Measurements from ENCODE around the gene ZNF219. TPM values are rescaled to one million over a fixed set of nuclear protein-coding genes. Genes with fewer than 3 reads are reported as not detected.

The ZNF219 gene
- total and polyA plus RNA-seq, 10 of the 15 experiments (the other 5 are each of a cell fraction or from before 2014, with no cell fraction given), result 0.16 to 6.4 (median 1.9) TPM

DNA sequence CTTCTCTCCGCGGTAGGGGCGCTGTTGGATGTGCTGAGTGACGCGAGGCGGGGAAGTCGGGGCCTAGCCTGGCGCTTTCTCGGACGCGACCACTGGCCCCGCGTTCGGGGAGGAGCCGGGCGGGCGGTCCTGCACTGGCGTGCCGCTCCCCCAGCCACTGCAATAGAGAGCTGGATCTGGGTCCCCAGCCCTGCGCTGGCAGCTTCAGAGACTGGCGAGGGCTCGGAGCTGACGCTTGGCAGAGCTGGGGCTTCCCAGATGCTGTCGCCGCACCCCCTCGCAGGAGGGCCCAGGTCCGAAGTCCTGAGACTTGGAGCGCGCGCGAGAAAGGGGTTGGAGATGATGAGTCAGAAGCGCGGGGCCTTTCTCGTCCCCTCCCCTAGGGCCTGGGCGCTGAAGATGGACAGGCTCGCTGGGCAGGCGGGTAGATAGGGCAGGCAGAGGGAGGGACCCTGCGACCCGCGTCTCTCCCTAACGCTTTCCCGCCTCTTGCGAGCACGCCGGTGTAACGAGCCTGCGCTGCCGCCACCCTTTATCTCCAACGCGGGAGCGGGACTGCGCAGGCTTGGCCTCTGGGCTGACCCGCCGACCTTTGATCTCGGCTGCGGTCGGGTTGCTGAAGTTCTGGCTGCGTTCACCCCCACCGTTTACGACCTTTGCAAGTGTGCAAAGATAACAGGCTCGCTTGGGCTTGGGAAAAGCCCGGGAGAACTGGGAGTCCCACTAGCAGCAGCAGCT, 5.4 kb upstream of the ZNF219 start (continued):
- TF ChIP-seq PML (IDR thresholded peaks at IDR 0.05; ENCODE audit: low read length) (peak; percentile 84; the same call in 1 of the 2 replicates), ZNF207 (IDR thresholded peaks at IDR 0.05; ENCODE audit: borderline replicate concordance) (peak; percentile 100), TCF7 (IDR thresholded peaks at IDR 0.05; ENCODE audit: borderline replicate concordance) (peak; percentile 10; the same call in 1 of the 2 replicates), CHD1 (IDR thresholded peaks at IDR 0.05; ENCODE audit: low read depth, low read length) (peak; percentile 99), RUNX3 (IDR thresholded peaks at IDR 0.05; ENCODE audit: low read length) (peak; percentile 33), IKZF1 (conservative IDR thresholded peaks at IDR 0.05) (peak; percentile 90), SMAD5 (IDR thresholded peaks at IDR 0.05; ENCODE audit: low read depth) (peak; percentile 87), ASH2L (IDR thresholded peaks at IDR 0.05; ENCODE audit: borderline replicate concordance, low read depth) (peak; percentile 89; the same call in 1 of the 2 replicates), CBFB (IDR thresholded peaks at IDR 0.05; ENCODE audit: low read depth) (peak; percentile 89), ZNF384 (IDR thresholded peaks at IDR 0.05; ENCODE audit: borderline replicate concordance, low read depth, low read length) (no peak), RFX5 (IDR thresholded peaks at IDR 0.05; ENCODE audit: low read depth, low read length) (0 out of 2 replicates have a peak, but pooled peaks have one; percentile 31), JUND (IDR thresholded peaks at IDR 0.05; ENCODE audit: low read depth, low read length) (peak; percentile 100), BHLHE40 (IDR thresholded peaks at IDR 0.05; ENCODE audit: borderline replicate concordance in 1 of 2, low read depth in 2 of 2, low read length in 1 of 2) (peak; percentile 97 to 100), CHD2 (IDR thresholded peaks at IDR 0.05; ENCODE audit: borderline replicate concordance, low read depth, low read length) (peak; percentile 98), TARDBP (IDR thresholded peaks at IDR 0.05; ENCODE audit: borderline replicate concordance) (no peak), GATAD2B (conservative IDR thresholded peaks at IDR 0.05; ENCODE audit: low read depth) (peak; percentile 59; the same call in 1 of the 2 replicates), TAF1 (IDR thresholded peaks at IDR 0.05; ENCODE audit: borderline replicate concordance, low read depth, low read length) (peak; percentile 80; the same call in 1 of the 2 replicates), HDAC2 (IDR thresholded peaks at IDR 0.05) (no peak), SMARCA5 (IDR thresholded peaks at IDR 0.05) (peak; percentile 64; the same call in 1 of the 2 replicates), NBN (IDR thresholded peaks at IDR 0.05) (peak; percentile 95; the same call in 1 of the 2 replicates), TCF12 (IDR thresholded peaks at IDR 0.05; ENCODE audit: low read depth, low read length) (0 out of 2 replicates have a peak, but pooled peaks have one; percentile 5)
- TF ChIP-seq, protein P1, sequence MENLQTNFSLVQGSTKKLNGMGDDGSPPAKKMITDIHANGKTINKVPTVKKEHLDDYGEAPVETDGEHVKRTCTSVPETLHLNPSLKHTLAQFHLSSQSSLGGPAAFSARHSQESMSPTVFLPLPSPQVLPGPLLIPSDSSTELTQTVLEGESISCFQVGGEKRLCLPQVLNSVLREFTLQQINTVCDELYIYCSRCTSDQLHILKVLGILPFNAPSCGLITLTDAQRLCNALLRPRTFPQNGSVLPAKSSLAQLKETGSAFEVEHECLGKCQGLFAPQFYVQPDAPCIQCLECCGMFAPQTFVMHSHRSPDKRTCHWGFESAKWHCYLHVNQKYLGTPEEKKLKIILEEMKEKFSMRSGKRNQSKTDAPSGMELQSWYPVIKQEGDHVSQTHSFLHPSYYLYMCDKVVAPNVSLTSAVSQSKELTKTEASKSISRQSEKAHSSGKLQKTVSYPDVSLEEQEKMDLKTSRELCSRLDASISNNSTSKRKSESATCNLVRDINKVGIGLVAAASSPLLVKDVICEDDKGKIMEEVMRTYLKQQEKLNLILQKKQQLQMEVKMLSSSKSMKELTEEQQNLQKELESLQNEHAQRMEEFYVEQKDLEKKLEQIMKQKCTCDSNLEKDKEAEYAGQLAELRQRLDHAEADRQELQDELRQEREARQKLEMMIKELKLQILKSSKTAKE (IDR thresholded peaks at IDR 0.05; ENCODE audit: low read depth, poor library complexity, severe bottlenecking), result peak; percentile 93
- TF ChIP-seq, protein P2, sequence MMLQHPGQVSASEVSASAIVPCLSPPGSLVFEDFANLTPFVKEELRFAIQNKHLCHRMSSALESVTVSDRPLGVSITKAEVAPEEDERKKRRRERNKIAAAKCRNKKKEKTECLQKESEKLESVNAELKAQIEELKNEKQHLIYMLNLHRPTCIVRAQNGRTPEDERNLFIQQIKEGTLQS (IDR thresholded peaks at IDR 0.05; ENCODE audit: borderline replicate concordance, extremely low read depth, low read depth, low read length), result no peak; the same call in 1 of the 2 replicates
- TF ChIP-seq, protein P3, sequence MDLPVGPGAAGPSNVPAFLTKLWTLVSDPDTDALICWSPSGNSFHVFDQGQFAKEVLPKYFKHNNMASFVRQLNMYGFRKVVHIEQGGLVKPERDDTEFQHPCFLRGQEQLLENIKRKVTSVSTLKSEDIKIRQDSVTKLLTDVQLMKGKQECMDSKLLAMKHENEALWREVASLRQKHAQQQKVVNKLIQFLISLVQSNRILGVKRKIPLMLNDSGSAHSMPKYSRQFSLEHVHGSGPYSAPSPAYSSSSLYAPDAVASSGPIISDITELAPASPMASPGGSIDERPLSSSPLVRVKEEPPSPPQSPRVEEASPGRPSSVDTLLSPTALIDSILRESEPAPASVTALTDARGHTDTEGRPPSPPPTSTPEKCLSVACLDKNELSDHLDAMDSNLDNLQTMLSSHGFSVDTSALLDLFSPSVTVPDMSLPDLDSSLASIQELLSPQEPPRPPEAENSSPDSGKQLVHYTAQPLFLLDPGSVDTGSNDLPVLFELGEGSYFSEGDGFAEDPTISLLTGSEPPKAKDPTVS (IDR thresholded peaks at IDR 0.05; ENCODE audit: low read depth, low read length), result 0 out of 2 replicates have a peak, but pooled peaks have one; percentile 24
- TF ChIP-seq, protein P4, sequence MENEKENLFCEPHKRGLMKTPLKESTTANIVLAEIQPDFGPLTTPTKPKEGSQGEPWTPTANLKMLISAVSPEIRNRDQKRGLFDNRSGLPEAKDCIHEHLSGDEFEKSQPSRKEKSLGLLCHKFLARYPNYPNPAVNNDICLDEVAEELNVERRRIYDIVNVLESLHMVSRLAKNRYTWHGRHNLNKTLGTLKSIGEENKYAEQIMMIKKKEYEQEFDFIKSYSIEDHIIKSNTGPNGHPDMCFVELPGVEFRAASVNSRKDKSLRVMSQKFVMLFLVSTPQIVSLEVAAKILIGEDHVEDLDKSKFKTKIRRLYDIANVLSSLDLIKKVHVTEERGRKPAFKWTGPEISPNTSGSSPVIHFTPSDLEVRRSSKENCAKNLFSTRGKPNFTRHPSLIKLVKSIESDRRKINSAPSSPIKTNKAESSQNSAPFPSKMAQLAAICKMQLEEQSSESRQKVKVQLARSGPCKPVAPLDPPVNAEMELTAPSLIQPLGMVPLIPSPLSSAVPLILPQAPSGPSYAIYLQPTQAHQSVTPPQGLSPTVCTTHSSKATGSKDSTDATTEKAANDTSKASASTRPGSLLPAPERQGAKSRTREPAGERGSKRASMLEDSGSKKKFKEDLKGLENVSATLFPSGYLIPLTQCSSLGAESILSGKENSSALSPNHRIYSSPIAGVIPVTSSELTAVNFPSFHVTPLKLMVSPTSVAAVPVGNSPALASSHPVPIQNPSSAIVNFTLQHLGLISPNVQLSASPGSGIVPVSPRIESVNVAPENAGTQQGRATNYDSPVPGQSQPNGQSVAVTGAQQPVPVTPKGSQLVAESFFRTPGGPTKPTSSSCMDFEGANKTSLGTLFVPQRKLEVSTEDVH (IDR thresholded peaks at IDR 0.05; ENCODE audit: low read depth, partially characterized antibody), result peak; percentile 31
